Activated CD8-positive, alpha-beta T cell treated with anti-CD3 and anti-CD28 coated beads for 36 hours (primary cell): ENCODE measurements around the gene ZBTB11. TPM values are rescaled to one million over a fixed set of nuclear protein-coding genes. Genes with fewer than 3 reads are reported as not detected.

ENCODE experiments used
- ATAC-seq: fragments of 200-7000 bp; cut with Tn5 transposase; one replicate; pipeline ENCODE4 v1.10.0; 2021; ENCODE audit warnings: mild to moderate bottlenecking, moderate library complexity
- CTCF ChIA-PET: fragments of 350-600 bp; sonication (Branson Sonifier 250); formaldehyde crosslinking; loops from one replicate; lab custom pipeline; 2021; ENCODE audit warnings: antibody characterized with exemption; lab: Charles Lee
- POLR2A ChIA-PET: fragments of 350-600 bp; sonication (Branson Sonifier 250); formaldehyde crosslinking; loops from one replicate; lab custom pipeline; 2021; ENCODE audit warnings: antibody characterized with exemption; lab: Charles Lee
- DNase-seq: peaks from one replicate; pipeline ENCODE4 v3.0.0-alpha.2; 2020
- H3K27ac Mint-ChIP-seq: one replicate; pipeline ENCODE4 v1.8.0; 2021; ENCODE audit warnings: mild to moderate bottlenecking, mixed read lengths
- H3K27me3 Mint-ChIP-seq: one replicate; pipeline ENCODE4 v1.8.0; 2021; ENCODE audit warnings: mixed read lengths
- H3K36me3 Mint-ChIP-seq: one replicate; pipeline ENCODE4 v1.8.0; 2021; ENCODE audit warnings: low read depth, mixed read lengths
- H3K4me1 Mint-ChIP-seq: one replicate; pipeline ENCODE4 v1.8.0; 2021; ENCODE audit warnings: low read depth, mixed read lengths
- H3K4me3 Mint-ChIP-seq: one replicate; pipeline ENCODE4 v1.8.0; 2021; ENCODE audit warnings: mild to moderate bottlenecking, moderate library complexity, mixed read lengths
- H3K9me3 Mint-ChIP-seq: one replicate; pipeline ENCODE4 v1.8.0; 2021; ENCODE audit warnings: mixed read lengths
- intact Hi-C: fragments of 100-400 bp; cut with micrococcal nuclease; formaldehyde crosslinking; loops from one replicate; pipeline ENCODE4 v1.10.0; 2022
- total RNA-seq, 2 experiments: library from RNA; stranded (reverse); gene quantifications; one replicate each; pipeline ENCODE4 v1.2.3, GENCODE V29; 2021
- TF ChIP-seq, protein P1 (sequence below): fragments of 200-600 bp; IDR thresholded peaks from one replicate; pipeline ENCODE4 v1.8.0; 2022; ENCODE audit warnings: antibody characterized with exemption, mild to moderate bottlenecking

ZBTB11 gene
- total RNA-seq, 2 experiments from 2014 or later = 28.5 to 29.6 TPM

- no peak for DNase-seq
- H3K4me3 Mint-ChIP-seq = no peak overlapping the region
- no peak for ATAC-seq
- ChIA-PET POLR2A (interaction anchor here (1.3 kb wide), 1 partner anchor 91 kb away, joined by 3 read pairs; no protein-coding TSS in a partner anchor), CTCF (interaction anchor here (0.6 to 1.4 kb wide), 5 partner anchors 10 to 27 kb away, joined by 3 to 4 read pairs (median 4); no protein-coding TSS in a partner anchor)
- H3K27ac Mint-ChIP-seq = no peak overlapping the region
- TF ChIP-seq, protein P1, sequence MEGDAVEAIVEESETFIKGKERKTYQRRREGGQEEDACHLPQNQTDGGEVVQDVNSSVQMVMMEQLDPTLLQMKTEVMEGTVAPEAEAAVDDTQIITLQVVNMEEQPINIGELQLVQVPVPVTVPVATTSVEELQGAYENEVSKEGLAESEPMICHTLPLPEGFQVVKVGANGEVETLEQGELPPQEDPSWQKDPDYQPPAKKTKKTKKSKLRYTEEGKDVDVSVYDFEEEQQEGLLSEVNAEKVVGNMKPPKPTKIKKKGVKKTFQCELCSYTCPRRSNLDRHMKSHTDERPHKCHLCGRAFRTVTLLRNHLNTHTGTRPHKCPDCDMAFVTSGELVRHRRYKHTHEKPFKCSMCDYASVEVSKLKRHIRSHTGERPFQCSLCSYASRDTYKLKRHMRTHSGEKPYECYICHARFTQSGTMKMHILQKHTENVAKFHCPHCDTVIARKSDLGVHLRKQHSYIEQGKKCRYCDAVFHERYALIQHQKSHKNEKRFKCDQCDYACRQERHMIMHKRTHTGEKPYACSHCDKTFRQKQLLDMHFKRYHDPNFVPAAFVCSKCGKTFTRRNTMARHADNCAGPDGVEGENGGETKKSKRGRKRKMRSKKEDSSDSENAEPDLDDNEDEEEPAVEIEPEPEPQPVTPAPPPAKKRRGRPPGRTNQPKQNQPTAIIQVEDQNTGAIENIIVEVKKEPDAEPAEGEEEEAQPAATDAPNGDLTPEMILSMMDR = no peak
- peaks cover 51% of the 10 kb centered on the region for H3K36me3 Mint-ChIP-seq
- no peaks in the 10 kb centered on the region for H3K9me3 Mint-ChIP-seq
- intact Hi-C loops = no loop called here
- peaks cover 3% of the 10 kb centered on the region for H3K4me1 Mint-ChIP-seq
- H3K27me3 Mint-ChIP-seq = no peaks in the 10 kb centered on the region
Observed at GRCh38 chr3:101665851-101666250, 11.1 kb downstream of the ZBTB11 start.

DNA sequence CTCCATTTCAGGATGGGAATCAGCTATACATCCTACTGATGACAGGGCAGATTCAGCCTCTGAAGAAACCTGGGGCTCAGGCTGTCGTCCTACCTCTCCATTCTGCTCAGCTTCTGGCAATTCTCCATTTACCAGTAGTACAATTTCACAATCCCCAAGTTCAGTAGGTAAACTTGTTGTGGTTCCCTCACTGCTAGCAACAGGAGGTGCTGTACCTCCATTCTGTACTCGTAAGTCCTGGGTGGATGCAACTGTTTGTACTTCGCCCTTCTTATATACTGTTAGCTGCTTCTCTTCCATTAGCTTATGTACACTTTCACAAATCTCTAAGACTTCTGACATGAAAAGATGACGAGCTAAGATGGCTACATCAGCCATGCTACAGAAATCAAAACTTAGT, 11.6 kb downstream of the ZBTB11 start:
- TF ChIP-seq, protein P1 = no peak
- intact Hi-C loops = no loop called here
- Mint-ChIP-seq H3K4me1 (peaks cover 2% of the 10 kb centered on the region), H3K36me3 (peaks cover 49% of the 10 kb centered on the region), H3K27ac (peak overlapping the region; percentile 32), H3K27me3 (no peaks in the 10 kb centered on the region), H3K4me3 (no peak overlapping the region), H3K9me3 (no peaks in the 10 kb centered on the region)
- ATAC-seq = no peak
- ChIA-PET POLR2A (interaction anchor here (0.8 to 1.3 kb wide), 2 partner anchors 12 to 90 kb away, joined by 3 read pairs; no protein-coding TSS in a partner anchor), CTCF (interaction anchor here (0.6 to 1.6 kb wide), 6 partner anchors 8 to 27 kb away, joined by 3 to 5 read pairs (median 4); no protein-coding TSS in a partner anchor)
- no peak for DNase-seq

DNA sequence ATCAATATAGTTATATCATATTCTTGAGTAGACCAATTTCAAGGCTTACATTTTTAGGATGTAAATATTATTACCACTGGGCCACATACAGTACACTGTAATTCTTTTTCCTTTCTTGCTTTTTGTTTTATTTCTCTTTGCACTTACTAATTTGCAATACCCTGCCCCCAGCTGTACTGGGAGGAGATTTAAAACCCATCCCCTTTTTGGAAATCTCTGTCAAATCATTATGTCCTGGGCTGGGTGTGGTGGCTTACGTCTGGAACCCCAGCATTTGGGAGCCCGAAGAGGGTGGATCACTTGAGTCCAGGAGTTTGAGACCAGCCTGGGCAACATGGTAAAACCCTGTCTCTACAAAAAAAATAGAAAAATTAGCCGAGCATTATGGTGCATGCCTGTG, 16.2 kb downstream of the ZBTB11 start:
- H3K9me3 Mint-ChIP-seq = no peaks in the 10 kb centered on the region
- DNase-seq = no peak
- no peak overlapping the region for H3K27ac Mint-ChIP-seq
- H3K27me3 Mint-ChIP-seq = no peaks in the 10 kb centered on the region
- no peaks in the 10 kb centered on the region for H3K4me1 Mint-ChIP-seq
- ChIA-PET CTCF (interaction anchor here (0.6 kb wide), 1 partner anchor 12 kb away, joined by 3 read pairs; no protein-coding TSS in a partner anchor), POLR2A (no interaction called here)
- no peak overlapping the region for H3K4me3 Mint-ChIP-seq
- TF ChIP-seq, protein P1 = no peak
- H3K36me3 Mint-ChIP-seq = peaks cover 53% of the 10 kb centered on the region
- ATAC-seq = no peak
- intact Hi-C loops = no loop called here

DNA sequence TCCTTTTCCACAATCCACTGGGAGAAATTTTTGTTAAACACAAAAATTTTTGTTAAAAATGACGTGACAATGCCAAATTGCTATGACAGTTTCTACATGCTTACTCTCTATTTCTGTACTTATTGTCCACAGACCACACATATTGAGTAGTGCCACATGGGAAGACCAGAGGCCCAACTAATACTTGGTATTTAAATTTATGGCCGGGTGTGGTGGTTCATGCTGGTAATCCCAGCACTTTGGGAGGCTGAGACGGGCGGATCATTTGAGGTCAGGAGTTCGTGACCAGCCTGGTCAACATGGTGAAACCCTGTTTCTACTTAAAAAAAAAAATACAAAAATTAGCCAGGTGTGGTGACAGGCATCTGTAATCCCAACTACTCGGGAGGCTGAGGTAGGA, 20.3 kb downstream of the ZBTB11 start:
- CTCF ChIA-PET = no interaction called here
- DNase-seq = no peak
- Mint-ChIP-seq H3K4me1 (no peaks in the 10 kb centered on the region), H3K9me3 (no peaks in the 10 kb centered on the region), H3K36me3 (peaks cover 55% of the 10 kb centered on the region), H3K27ac (no peak overlapping the region), H3K27me3 (no peaks in the 10 kb centered on the region), H3K4me3 (no peak overlapping the region)
- intact Hi-C loops = no loop called here
- TF ChIP-seq, protein P1 = no peak
- POLR2A ChIA-PET = no interaction called here
- ATAC-seq = no peak

- ChIA-PET POLR2A (no interaction called here), CTCF (no interaction called here)
- ATAC-seq (no peak), DNase-seq (no peak)
- Mint-ChIP-seq H3K4me3 (no peak overlapping the region), H3K27ac (no peak overlapping the region), H3K36me3 (peaks cover 23% of the 10 kb centered on the region), H3K27me3 (no peaks in the 10 kb centered on the region), H3K9me3 (no peaks in the 10 kb centered on the region), H3K4me1 (peaks cover 31% of the 10 kb centered on the region)
- TF ChIP-seq, protein P1 = no peak
- intact Hi-C loops = no loop called here
Observed at GRCh38 chr3:101646726-101647125, 30.2 kb downstream of the ZBTB11 start.
